Chondrocyte (in vitro differentiated cells): ENCODE results near the gene GRID2. TPM values are rescaled to one million over a fixed set of nuclear protein-coding genes. Genes with fewer than 3 reads are reported as not detected.

ENCODE experiments used
- DNase-seq: peaks from one replicate; pipeline ENCODE4 v3.0.0; 2021; ENCODE audit warnings: mixed read lengths, low spot score
- H3K27ac Mint-ChIP-seq: one replicate; pipeline ENCODE4 v1.8.0; 2021; ENCODE audit warnings: mild to moderate bottlenecking, moderate library complexity, mixed read lengths; ENCODE audit not compliant: unreplicated experiment
- H3K27me3 Mint-ChIP-seq: 2 replicates; pipeline ENCODE4 v1.8.0; 2021; ENCODE audit warnings: low read depth, mixed read lengths
- H3K36me3 Mint-ChIP-seq: 2 replicates; pipeline ENCODE4 v1.8.0; 2021; ENCODE audit warnings: low read depth, mixed read lengths
- H3K4me1 Mint-ChIP-seq: 2 replicates; pipeline ENCODE4 v1.8.0; 2021; ENCODE audit warnings: low read depth, mild to moderate bottlenecking, mixed read lengths
- H3K4me3 Mint-ChIP-seq: one replicate; pipeline ENCODE4 v1.8.0; 2021; ENCODE audit warnings: mild to moderate bottlenecking, moderate library complexity, mixed read lengths; ENCODE audit not compliant: unreplicated experiment
- H3K9me3 Mint-ChIP-seq: 2 replicates; pipeline ENCODE4 v1.8.0; 2021; ENCODE audit warnings: low read depth, mixed read lengths
- CTCF ChIP-seq: fragments of 200-600 bp; sonication (generic); IDR thresholded peaks from 2 replicates; pipeline ENCODE4 v1.5.0; 2021; ENCODE audit warnings: antibody characterized with exemption, mild to moderate bottlenecking, moderate library complexity
- total RNA-seq: library from RNA; stranded (reverse); gene quantifications from 3 replicates; pipeline ENCODE4 v1.2.1, GENCODE V29; 2021

The GRID2 gene
- total RNA-seq, 1 donor from 2014 or later, result not detected

GRCh38 chr4:93368968-93369367 lies 1065.2 kb downstream of the GRID2 start:
- Mint-ChIP-seq H3K27me3 (peaks cover 16% of the 10 kb centered on the region), H3K4me3 (no peak overlapping the region), H3K27ac (no peak overlapping the region), H3K36me3 (no peaks in the 10 kb centered on the region), H3K4me1 (no peaks in the 10 kb centered on the region), H3K9me3 (peaks cover 5% of the 10 kb centered on the region)
- no peak for TF ChIP-seq CTCF
- no peak for DNase-seq

DNA sequence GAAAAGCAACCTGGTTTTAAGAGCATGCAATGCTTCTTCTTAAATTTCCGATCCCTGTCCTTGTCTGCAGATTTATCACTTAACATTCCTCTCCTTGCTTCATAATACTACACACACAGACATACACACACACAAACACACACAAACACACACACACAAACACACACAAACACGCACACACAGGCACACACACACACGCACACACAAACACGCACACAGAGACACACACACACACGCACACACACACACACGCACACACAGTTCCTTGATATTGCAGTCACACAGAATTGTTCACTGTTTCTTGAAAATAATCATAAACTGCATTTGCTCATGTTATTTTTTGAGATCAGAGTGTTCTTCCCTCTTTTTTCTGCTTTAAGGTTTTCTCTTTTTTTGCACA lies 1066.5 kb downstream of the GRID2 start:
- Mint-ChIP-seq H3K4me3 (no peak overlapping the region), H3K36me3 (no peaks in the 10 kb centered on the region), H3K27me3 (peaks cover 19% of the 10 kb centered on the region), H3K27ac (no peak overlapping the region), H3K9me3 (peaks cover 2% of the 10 kb centered on the region), H3K4me1 (no peaks in the 10 kb centered on the region)
- TF ChIP-seq CTCF, result no peak
- DNase-seq, result no peak

DNA sequence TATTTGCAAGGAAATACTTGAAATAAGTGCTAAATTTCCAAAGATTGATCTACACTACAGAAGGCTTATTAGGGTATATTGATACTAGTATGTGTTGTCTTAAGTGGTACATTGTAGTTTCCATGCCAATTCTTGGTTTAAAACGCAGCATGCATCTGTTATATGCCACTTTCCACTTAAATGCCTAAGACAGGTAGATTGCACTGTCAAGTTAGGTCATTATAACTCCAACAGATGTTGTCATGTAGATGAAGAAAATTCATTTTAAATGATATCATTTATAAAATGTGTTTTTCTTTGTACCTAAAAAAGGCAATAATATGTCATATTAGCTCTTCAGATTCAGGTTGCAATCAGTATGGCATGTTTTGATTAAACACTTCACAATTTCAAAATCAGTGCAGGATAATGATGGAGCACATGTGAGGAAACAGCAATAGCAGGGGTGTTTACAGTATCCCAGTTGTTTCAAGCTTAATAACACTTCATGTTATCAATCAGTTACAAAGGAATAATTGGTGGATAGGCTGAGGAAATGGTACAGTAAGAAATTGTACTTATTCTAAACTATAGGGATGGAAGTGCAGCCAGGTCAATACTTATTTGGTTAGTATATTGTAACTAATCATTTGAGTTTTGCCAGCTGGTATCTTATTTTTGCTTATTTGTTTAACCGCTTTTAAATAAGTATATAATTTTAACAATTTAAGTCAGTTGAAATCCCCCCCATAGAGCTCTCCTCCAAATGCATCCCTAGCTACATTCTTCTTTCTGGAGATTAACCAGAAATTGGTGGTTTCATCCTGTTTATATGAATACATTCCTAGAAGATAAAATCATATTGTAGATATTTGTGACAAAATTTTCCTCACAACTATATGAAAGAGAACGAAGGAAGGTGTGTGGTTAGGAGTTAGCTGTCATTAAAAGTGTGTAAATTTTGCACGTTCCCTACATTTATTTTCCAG lies 1070.4 kb downstream of the GRID2 start:
- H3K27me3 Mint-ChIP-seq, result peaks cover 18% of the 10 kb centered on the region
- H3K4me3 Mint-ChIP-seq, result no peak overlapping the region
- no peak overlapping the region for H3K27ac Mint-ChIP-seq
- H3K36me3 Mint-ChIP-seq, result no peaks in the 10 kb centered on the region
- H3K9me3 Mint-ChIP-seq, result no peaks in the 10 kb centered on the region
- no peak for TF ChIP-seq CTCF
- no peak for DNase-seq
- H3K4me1 Mint-ChIP-seq, result no peaks in the 10 kb centered on the region

GRCh38 chr4:93384241-93384640 lies 1080.5 kb downstream of the GRID2 start:
- DNase-seq, result no peak
- H3K4me1 Mint-ChIP-seq, result peaks cover 13% of the 10 kb centered on the region
- H3K4me3 Mint-ChIP-seq, result no peak overlapping the region
- H3K27me3 Mint-ChIP-seq, result peaks cover 7% of the 10 kb centered on the region
- no peak overlapping the region for H3K27ac Mint-ChIP-seq
- no peaks in the 10 kb centered on the region for H3K36me3 Mint-ChIP-seq
- no peaks in the 10 kb centered on the region for H3K9me3 Mint-ChIP-seq
- no peak for TF ChIP-seq CTCF

- Mint-ChIP-seq H3K36me3 (no peaks in the 10 kb centered on the region), H3K4me3 (no peak overlapping the region), H3K4me1 (peaks cover 13% of the 10 kb centered on the region), H3K27ac (no peak overlapping the region), H3K9me3 (no peaks in the 10 kb centered on the region), H3K27me3 (peaks cover 5% of the 10 kb centered on the region)
- TF ChIP-seq CTCF, result no peak
- DNase-seq, result no peak
Observed at GRCh38 chr4:93384887-93385286, 1081.1 kb downstream of the GRID2 start.
